RPMI7951 (cell line): ENCODE results near the gene BANP. TPM values are rescaled to one million over a fixed set of nuclear protein-coding genes. Genes with fewer than 3 reads are reported as not detected.
"Not testable (repeated sequence)": the region's sequence is repeated elsewhere in the genome, so short reads cannot be mapped to it uniquely, and the experiment has no call there.

Experiments used
- DNase-seq: peaks from one replicate; pipeline ENCODE4 v3.0.0-alpha.2; 2012; ENCODE audit warnings: low read depth
- total RNA-seq: library from RNA; depleted of rRNA; stranded (reverse); fragments of >200 nt; shearing (Covaris generic); gene quantifications from 2 replicates; pipeline ENCODE4 v1.2.3, GENCODE V29; 2014

Gene BANP
- total RNA-seq, 1 experiment from 2014 or later, result 15.3 TPM

- not testable (repeated sequence) for DNase-seq
Observed at GRCh38 chr16:88028177-88028930, 77.1 kb downstream of the BANP start.

DNA sequence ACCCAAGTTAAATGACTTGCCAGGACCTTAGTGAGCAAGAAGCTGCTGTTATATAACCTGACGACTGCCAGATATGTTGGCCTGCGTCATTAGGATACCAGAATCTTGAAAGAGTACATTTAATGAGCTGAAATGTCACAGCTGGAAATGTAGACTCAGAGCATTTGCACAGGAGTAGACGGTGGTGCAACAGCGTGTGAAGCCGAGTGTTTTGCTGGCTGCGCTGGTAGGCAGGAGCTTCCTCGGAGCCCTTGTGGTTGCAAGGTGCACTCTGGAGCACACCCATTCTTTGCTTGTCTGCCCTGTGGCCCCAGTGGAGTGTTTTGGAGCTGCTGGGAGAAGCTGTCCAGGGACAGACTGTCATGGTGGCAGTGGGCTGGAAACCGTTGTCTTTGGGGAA lies 79.3 kb downstream of the BANP start:
- DNase-seq, result no peak

DNA sequence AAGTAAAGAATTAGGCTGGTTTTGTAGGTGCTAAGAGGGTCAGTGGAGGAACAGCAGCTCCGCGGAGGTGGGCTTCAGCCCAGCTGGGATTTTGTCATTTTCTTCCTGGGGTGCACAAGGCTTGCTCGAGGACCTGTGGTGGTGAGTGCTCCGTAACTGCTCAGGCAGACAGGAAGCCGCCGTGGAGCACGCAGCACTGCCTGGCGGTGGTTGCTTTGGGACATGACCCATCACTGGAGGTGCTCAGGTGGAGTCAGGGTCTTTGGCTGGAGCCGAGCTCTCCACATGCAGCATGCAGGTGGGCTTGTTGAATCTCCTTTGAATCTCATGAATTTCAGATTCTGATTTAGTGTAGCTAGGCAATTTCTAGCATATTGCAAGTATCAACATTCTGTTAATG lies 79.7 kb downstream of the BANP start:
- not testable (repeated sequence) for DNase-seq

DNA sequence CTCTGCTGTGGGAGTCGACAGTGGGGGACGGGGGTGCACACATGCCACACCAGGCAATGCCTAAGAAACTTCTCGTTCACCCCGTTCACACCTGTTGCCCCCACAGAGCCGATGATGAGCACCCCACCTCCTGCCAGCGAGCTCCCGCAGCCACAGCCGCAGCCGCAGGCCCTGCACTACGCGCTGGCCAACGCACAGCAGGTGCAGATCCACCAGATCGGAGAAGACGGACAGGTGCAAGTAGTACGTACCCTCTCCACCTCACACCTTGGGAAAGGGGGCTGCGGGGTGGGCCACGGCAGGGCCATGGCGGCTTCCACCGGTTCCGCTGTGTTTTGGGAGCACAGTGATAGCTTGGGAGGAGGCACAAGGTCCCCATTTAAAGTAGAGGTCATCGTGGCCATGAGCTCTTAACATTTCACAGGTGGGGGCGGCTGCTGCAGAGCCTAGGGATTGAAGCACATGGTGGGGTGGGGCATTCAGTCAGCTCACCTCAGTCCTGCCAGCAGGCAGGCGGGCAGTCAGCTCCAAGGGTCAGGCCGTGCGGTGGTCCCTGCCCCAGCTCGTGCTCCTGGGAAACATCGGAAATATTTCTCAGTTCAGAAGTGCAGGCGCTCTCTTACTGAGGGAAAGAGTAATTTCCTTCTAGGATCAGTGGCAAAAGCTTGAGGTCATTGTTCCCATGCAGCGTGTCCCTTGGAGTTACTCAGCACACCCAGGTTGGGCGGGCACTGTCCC lies 81.9 kb downstream of the BANP start:
- DNase-seq, result not testable (repeated sequence)

- no peak for DNase-seq
Observed at GRCh38 chr16:88034770-88035169, 83.5 kb downstream of the BANP start.

- DNase-seq, result no peak
Observed at GRCh38 chr16:88035292-88035691, 84.1 kb downstream of the BANP start.

DNA sequence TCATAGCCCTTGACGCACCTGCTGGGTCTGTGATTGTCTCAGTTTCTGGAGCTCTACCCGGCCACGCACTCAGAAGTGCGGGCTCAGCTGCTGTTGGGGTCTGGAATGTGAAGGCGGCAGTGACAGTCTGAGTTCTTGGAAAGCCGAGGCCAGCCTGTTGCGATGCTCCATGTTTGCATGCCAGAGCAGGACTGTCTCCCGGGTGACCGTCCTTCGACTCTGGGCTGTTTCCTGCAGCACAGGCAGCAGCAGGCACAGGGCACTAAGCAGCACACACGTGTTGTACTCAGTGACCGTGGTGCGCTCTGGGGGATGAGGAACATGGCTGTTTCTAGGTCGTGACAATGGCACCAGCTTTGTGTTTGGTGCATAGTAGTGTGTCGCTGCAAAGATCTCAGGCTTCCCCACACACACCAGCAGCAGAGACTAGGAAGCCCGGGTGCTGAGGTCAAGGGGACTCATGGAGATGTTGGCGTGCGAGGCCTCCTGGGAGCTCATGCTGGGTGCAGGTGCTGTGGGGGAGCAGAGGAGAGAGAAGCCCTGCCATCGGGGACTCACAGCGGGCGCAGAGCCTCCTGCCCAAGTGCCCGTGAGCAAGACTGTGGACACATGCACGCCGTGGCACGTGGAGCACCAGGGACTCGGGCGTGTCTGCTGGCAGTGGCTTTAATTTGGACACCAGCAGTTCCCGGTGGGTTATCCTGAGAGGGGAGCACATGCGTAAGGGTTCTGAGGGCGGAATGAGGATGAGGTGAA lies 84.8 kb downstream of the BANP start:
- DNase-seq, result not testable (repeated sequence)

DNA sequence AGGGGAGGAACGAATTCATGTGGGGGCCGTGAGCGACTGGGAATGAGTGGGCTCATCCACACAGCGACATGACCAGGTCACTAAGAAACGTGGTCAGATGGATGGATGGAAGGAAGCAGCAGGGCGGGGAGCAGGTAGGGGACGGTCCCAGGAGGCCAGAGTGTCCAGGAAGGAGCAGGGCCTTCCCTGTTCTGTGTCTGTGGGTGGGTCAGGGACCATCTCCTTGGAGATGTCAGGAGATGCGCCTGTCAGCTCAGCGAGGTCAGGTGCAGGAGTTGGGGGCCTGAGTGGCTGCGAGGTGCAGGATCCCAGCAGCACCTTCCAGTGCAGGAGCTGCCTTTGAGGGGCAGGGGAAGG lies 85.4 kb downstream of the BANP start:
- DNase-seq, result not testable (repeated sequence)

DNA sequence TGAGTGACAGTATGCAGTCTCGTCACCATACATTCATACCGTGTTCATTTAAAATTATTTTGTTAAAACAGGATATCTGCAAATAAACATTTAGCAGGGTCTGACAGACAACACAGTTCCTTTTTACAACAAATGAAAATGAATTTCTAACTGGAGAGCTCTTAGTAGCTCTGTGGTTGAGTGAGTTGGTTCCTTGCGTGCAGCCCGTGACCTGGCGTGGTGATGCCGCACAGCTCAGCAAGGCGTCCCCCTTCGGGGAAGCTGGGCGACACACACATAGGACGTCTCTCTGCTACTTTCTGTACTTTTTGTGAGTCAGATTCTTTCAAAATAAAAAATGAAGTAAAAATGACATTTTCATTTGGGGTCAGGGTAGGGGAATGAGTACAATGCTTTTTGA lies 86.1 kb downstream of the BANP start:
- not testable (repeated sequence) for DNase-seq

DNA sequence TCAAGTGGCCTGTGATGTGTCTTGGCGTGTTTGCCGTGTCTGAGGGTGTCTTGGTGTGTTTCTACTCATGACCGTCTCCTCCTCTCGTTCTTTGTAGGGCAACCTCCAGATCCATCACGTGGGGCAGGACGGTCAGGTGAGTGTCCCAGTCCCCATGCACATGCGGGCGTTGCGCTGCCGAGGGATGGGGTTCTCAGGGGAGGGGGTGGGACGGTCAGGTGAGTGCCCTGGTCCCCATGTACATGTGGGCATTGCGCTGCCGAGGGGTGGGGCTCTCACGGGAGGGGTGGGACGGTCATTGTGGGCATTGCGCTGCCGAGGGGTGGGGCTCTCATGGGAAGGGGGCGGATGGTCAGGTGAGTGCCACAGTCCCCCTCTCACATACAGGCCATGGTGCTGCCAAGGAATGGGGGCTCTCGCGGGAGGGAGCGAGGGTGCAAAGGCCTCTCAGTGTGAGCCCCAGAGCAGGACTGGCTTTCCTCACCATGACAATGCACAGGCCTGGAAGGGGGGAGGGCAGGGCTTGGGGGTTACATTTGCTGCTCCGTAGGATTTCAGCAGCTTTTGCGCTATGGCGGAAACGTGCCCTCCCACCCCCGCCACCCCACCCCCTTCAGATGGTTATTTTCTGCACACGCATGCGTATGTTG lies 86.8 kb downstream of the BANP start:
- DNase-seq, result not testable (repeated sequence)

DNA sequence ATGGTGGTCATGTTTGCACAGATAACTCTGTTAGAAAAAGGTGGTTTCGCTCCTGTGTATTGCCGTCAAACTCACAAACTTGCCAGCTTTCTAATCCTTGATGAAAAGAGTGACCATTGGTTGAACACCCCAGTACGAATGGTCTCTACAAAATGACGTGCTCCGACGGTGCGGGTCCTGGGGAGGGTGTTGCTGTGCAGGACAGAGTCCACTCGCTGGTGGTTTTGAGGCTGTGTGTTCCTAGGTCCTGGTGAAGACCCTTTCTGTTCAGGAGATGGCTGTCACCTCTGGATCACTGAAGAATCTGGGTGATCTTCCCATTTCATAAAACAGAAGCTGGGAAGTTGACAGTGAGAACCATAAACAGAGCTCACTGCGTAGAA lies 87.3 kb downstream of the BANP start:
- not testable (repeated sequence) for DNase-seq

DNA sequence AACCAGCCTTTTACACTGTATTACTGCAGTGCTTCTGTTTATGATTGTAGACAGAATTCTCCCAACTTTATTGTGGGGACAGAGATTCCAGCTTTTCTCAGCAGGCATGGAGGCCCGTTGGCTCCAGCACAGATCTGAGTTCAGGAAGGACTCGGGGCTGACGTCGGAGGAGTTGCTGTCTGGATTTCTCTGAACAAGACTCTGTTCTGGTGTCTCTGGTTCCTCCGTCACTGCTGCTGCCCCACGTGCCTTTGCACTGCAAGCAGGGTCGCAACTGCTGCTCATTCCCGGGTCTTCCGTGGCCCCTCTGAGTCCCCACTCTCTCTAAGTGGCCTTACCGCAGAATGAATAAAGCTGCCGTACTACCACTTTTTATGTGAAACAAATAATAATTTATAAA lies 88.4 kb downstream of the BANP start:
- no peak for DNase-seq

GRCh38 chr16:88040196-88040876 lies 89.1 kb downstream of the BANP start:
- DNase-seq, result not testable (repeated sequence)

DNA sequence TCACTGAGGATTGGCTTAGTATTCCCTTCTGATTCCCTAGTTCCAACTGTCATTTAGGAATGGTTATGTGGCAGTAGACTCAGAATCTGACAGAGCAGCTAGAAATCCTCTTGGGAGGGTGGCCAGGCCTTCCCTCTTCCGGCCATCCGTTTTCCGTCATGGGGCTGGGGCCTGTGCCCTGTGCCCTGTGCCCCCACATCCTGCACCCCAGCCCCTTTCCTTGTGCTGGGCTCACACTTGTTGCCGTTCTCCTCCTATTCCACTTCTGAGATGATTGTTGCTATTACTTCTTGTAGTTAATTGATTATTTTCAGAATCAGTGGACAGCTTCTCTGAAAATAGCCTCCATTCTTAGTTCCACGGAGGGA lies 89.6 kb downstream of the BANP start:
- DNase-seq, result not testable (repeated sequence)

DNA sequence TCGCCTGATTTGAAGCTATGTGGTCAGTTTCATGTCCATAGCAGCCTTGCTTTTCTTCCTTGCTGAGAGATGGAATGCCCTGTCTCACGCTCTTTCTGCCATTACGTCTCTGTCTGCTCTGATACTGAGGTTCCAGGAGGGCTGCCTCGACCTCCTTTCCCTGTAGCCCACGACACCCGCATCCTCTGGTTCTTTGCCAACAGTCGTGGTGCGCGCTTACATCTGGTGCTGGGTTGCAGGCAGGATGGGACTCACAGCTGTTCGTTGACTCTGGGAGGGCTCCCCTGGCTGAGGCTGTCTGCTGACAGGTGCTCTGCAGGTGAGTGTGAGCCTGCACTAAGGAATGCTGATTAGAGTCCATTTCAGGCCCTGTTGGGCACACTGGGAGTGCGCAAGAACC lies 90.3 kb downstream of the BANP start:
- DNase-seq, result not testable (repeated sequence)

- DNase-seq, result not testable (repeated sequence)
Observed at GRCh38 chr16:88041986-88042562, 90.8 kb downstream of the BANP start.

GRCh38 chr16:88043208-88043910 lies 92.1 kb downstream of the BANP start:
- not testable (repeated sequence) for DNase-seq

GRCh38 chr16:88044121-88044581 lies 92.9 kb downstream of the BANP start:
- DNase-seq, result not testable (repeated sequence)

DNA sequence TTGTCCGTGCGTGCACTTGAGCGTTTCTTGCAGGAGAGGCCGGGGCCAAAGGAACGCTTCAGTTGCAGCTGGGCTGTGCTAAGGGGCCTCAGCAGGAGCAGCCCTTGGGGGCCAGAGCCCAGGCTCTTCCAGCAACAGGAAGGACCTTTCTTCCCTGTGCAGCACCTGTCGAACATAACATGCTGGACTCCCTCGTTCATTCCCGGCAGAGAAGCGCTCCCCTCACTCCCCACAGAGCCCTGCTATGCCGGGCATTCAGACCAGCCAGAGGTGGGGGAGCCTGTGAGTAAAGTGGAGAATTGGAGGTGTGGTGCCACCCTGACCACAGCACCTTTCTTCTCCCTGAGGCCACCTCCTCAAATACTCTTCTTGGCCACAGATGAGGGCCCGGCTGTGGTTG lies 94.1 kb downstream of the BANP start:
- DNase-seq, result not testable (repeated sequence)

- no peak for DNase-seq
Observed at GRCh38 chr16:88045820-88046303, 94.6 kb downstream of the BANP start.
